GM23338 (cell line): Measurements from ENCODE around the gene CASR. TPM values are rescaled to one million over a fixed set of nuclear protein-coding genes. Genes with fewer than 3 reads are reported as not detected.

Experiments used
- ATAC-seq: fragments of 200-7000 bp; cut with Tn5 transposase; 3 replicates; pipeline ENCODE4 v1.9.1; 2020
- DNase-seq: peaks from one replicate; pipeline ENCODE4 v3.0.0-alpha.2; 2015; ENCODE audit warnings: low spot score
- H2AFZ ChIP-seq: fragments of 200-600 bp; sonication (generic); 2 replicates; pipeline ENCODE4 v1.8.0; 2016; ENCODE audit warnings: antibody characterized with exemption, mild to moderate bottlenecking, moderate library complexity
- H3F3A ChIP-seq: fragments of 200-600 bp; sonication (generic); replicated peaks from 2 replicates; pipeline ENCODE4 v1.8.0; 2017; ENCODE audit warnings: antibody characterized with exemption, mixed run types, low read depth
- H3K27ac ChIP-seq: fragments of 200-600 bp; sonication (generic); 2 replicates; pipeline ENCODE4 v1.6.1; 2016; ENCODE audit warnings: low read depth
- H3K27me3 ChIP-seq: fragments of 200-600 bp; sonication (generic); 2 replicates; pipeline ENCODE4 v1.8.0; 2016; ENCODE audit warnings: mild to moderate bottlenecking, mixed run types, moderate library complexity; ENCODE audit not compliant: insufficient read depth
- H3K36me3 ChIP-seq: fragments of 200-600 bp; sonication (generic); 2 replicates; pipeline ENCODE4 v1.8.0; 2016; ENCODE audit warnings: mild to moderate bottlenecking; ENCODE audit not compliant: insufficient read depth
- H3K4me1 ChIP-seq: fragments of 200-600 bp; sonication (generic); 2 replicates; pipeline ENCODE4 v1.8.0; 2016; ENCODE audit warnings: mild to moderate bottlenecking, moderate library complexity; ENCODE audit not compliant: insufficient read depth
- H3K4me2 ChIP-seq: fragments of 200-600 bp; sonication (generic); 2 replicates; pipeline ENCODE4 v1.7.1; 2017; ENCODE audit warnings: mixed run types
- H3K4me3 ChIP-seq: fragments of 200-600 bp; sonication (generic); 2 replicates; pipeline ENCODE4 v1.6.1; 2016; ENCODE audit warnings: mixed run types
- H3K79me2 ChIP-seq: fragments of 200-600 bp; sonication (generic); replicated peaks from 2 replicates; pipeline ENCODE4 v1.8.0; 2017; ENCODE audit warnings: mild to moderate bottlenecking; ENCODE audit not compliant: insufficient read depth
- H3K9me2 ChIP-seq: fragments of 200-600 bp; sonication (generic); 2 replicates; pipeline ENCODE4 v1.8.0; 2017; ENCODE audit not compliant: insufficient read depth
- H4K20me1 ChIP-seq: fragments of 200-600 bp; sonication (generic); replicated peaks from 2 replicates; pipeline ENCODE4 v1.8.0; 2017; ENCODE audit warnings: mild to moderate bottlenecking; ENCODE audit not compliant: insufficient read depth
- H3K27ac Mint-ChIP-seq: 2 replicates; pipeline ENCODE4 v1.8.0; 2020; ENCODE audit warnings: inconsistent platforms, mild to moderate bottlenecking, moderate library complexity, mixed read lengths
- H3K27me3 Mint-ChIP-seq: 3 replicates; pipeline ENCODE4 v1.8.0; 2022; ENCODE audit warnings: low read depth, mild to moderate bottlenecking, moderate library complexity, mixed read lengths, inconsistent platforms; ENCODE audit not compliant: insufficient read depth, poor library complexity
- H3K36me3 Mint-ChIP-seq: 3 replicates; pipeline ENCODE4 v1.8.0; 2021; ENCODE audit warnings: low read depth, mild to moderate bottlenecking, inconsistent platforms, moderate library complexity, mixed read lengths
- H3K4me1 Mint-ChIP-seq: 3 replicates; pipeline ENCODE4 v1.8.0; 2020; ENCODE audit warnings: mild to moderate bottlenecking, inconsistent platforms, mixed read lengths
- H3K4me3 Mint-ChIP-seq: 3 replicates; pipeline ENCODE4 v1.8.0; 2021; ENCODE audit warnings: moderate library complexity, mild to moderate bottlenecking, inconsistent platforms, mixed read lengths
- H3K9me3 Mint-ChIP-seq: 3 replicates; pipeline ENCODE4 v1.8.0; 2020; ENCODE audit warnings: moderate library complexity, mild to moderate bottlenecking, inconsistent platforms, mixed read lengths
- CREB1 ChIP-seq: fragments of 250-450 bp; sonication (Bioruptor Pico); IDR thresholded peaks from 2 replicates; pipeline ENCODE4 v1.5.0; 2020; ENCODE audit warnings: low read depth, mild to moderate bottlenecking, moderate library complexity
- CTCF ChIP-seq, 2 experiments: fragments of 200-600 bp in 1 of 2; sonication (generic) in 1 of 2; conservative IDR thresholded peaks; 2 replicates each; pipeline versions ENCODE4 v1.5.1 to v1.6.1; 2016 to 2017; ENCODE audit warnings: antibody characterized with exemption in 2 of 2, low read depth in 2 of 2, mild to moderate bottlenecking in 2 of 2, moderate library complexity in 1 of 2
- ETS1 ChIP-seq: IDR thresholded peaks from 2 replicates; pipeline ENCODE4 v1.6.1; 2016; ENCODE audit warnings: antibody characterized with exemption
- EZH2phosphoT487 ChIP-seq: fragments of 200-600 bp; sonication (generic); IDR thresholded peaks from one replicate; pipeline ENCODE4 v1.8.1; 2018; ENCODE audit warnings: antibody characterized with exemption; ENCODE audit not compliant: unreplicated experiment
- JUNB ChIP-seq: IDR thresholded peaks from one replicate; pipeline ENCODE4 v1.6.1; 2016; ENCODE audit warnings: antibody characterized with exemption; ENCODE audit not compliant: unreplicated experiment
- REST ChIP-seq: IDR thresholded peaks from one replicate; pipeline ENCODE4 v1.6.1; 2018; ENCODE audit warnings: antibody characterized with exemption; ENCODE audit not compliant: unreplicated experiment
- ZNF114 ChIP-seq: fragments of 250-450 bp; sonication (Bioruptor Pico); IDR thresholded peaks from 2 replicates; pipeline ENCODE4 v1.5.0; 2020; ENCODE audit warnings: mild to moderate bottlenecking, moderate library complexity
- ZNF331 ChIP-seq: fragments of 250-450 bp; sonication (Bioruptor Pico); IDR thresholded peaks from 2 replicates; pipeline ENCODE4 v1.5.0; 2020; ENCODE audit warnings: low read depth, mild to moderate bottlenecking, moderate library complexity
- polyA plus RNA-seq: library from polyadenylated mRNA; unstranded; fragments of >200 nt; fragmentation: Nextera tagmentation; extraction: Ambion mirVana; gene quantifications from 2 replicates; pipeline ENCODE4 v1.2.1, GENCODE V29; 2016
- total RNA-seq: library from RNA; depleted of rRNA; stranded (reverse); fragments of >200 nt; shearing (Covaris generic); gene quantifications from 2 replicates; pipeline ENCODE4 v1.2.3, GENCODE V29; 2014

CASR gene
- total and polyA plus RNA-seq, 2 experiments from 2014 or later, result 0.08 to 0.56 TPM

- H3K27ac Mint-ChIP-seq, result no peak overlapping the region
- Histone ChIP-seq H3K4me3 (no peak overlapping the region), H4K20me1 (no peaks in the 10 kb centered on the region), H3K79me2 (no peaks in the 10 kb centered on the region), H3K27me3 (no peaks in the 10 kb centered on the region), H3K36me3 (no peaks in the 10 kb centered on the region), H3K4me2 (no peak overlapping the region), H3K4me1 (no peaks in the 10 kb centered on the region), H3F3A (no peaks in the 10 kb centered on the region), H3K27ac (no peak overlapping the region), H2AFZ (no peak overlapping the region), H3K9me2 (peaks cover 7% of the 10 kb centered on the region; the same call in 1 of the 2 replicates)
- DNase-seq, result no peak
- no peaks in the 10 kb centered on the region for H3K27me3 Mint-ChIP-seq
- H3K4me1 Mint-ChIP-seq, result no peaks in the 10 kb centered on the region
- H3K4me3 Mint-ChIP-seq, result no peak overlapping the region
- ATAC-seq, result no peak
- no peaks in the 10 kb centered on the region for H3K36me3 Mint-ChIP-seq
- TF ChIP-seq CTCF (conservative IDR thresholded peaks at IDR 0.05; ENCODE audit: low read depth in 2 of 2) (no peak), EZH2phosphoT487 (no peak), JUNB (no peak)
- H3K9me3 Mint-ChIP-seq, result no peaks in the 10 kb centered on the region
Observed at GRCh38 chr3:122253581-122253980, 70.1 kb downstream of the CASR start.

- H4K20me1 ChIP-seq, result no peaks in the 10 kb centered on the region
- H3K4me1 Mint-ChIP-seq, result no peaks in the 10 kb centered on the region
- H3K9me2 ChIP-seq, result peaks cover 7% of the 10 kb centered on the region; the same call in 1 of the 2 replicates
- no peak overlapping the region for H3K27ac ChIP-seq
- DNase-seq (no peak), ATAC-seq (no peak)
- H3K27me3 ChIP-seq, result no peaks in the 10 kb centered on the region
- H3K36me3 ChIP-seq, result no peaks in the 10 kb centered on the region
- no peak overlapping the region for H2AFZ ChIP-seq
- H3K4me3 Mint-ChIP-seq, result no peak overlapping the region
- H3K9me3 Mint-ChIP-seq, result no peaks in the 10 kb centered on the region
- no peaks in the 10 kb centered on the region for H3F3A ChIP-seq
- peaks cover 2% of the 10 kb centered on the region for H3K27me3 Mint-ChIP-seq
- H3K27ac Mint-ChIP-seq, result peak overlapping the region; percentile 26; the same call in 1 of the 2 replicates
- no peaks in the 10 kb centered on the region for H3K79me2 ChIP-seq
- no peaks in the 10 kb centered on the region for H3K36me3 Mint-ChIP-seq
- no peak overlapping the region for H3K4me2 ChIP-seq
- H3K4me1 ChIP-seq, result no peaks in the 10 kb centered on the region
- H3K4me3 ChIP-seq, result no peak overlapping the region
- TF ChIP-seq ZNF114 (CRISPR knock-in tag) (no peak), ETS1 (no peak), CTCF (conservative IDR thresholded peaks at IDR 0.05; ENCODE audit: low read depth in 2 of 2) (no peak), CREB1 (CRISPR knock-in tag) (no peak), ZNF331 (CRISPR knock-in tag) (no peak), REST (no peak)
Observed at GRCh38 chr3:122255757-122256439, 72.4 kb downstream of the CASR start.
